Suprapubic skin (tissue), 4 donors: Measurements from ENCODE around the gene EYS. TPM values are rescaled to one million over a fixed set of nuclear protein-coding genes. Genes with fewer than 3 reads are reported as not detected.

Experiments used
- DNase-seq, 2 donors: peaks; one replicate each; pipeline ENCODE4 v3.0.0-alpha.2; 2019; ENCODE audit warnings: low spot score in 2 of 2
- H3K27ac ChIP-seq: fragments of 200-600 bp; sonication (generic); one replicate; pipeline ENCODE4 v1.5.1; 2019
- H3K27me3 ChIP-seq: fragments of 200-600 bp; sonication (generic); one replicate; pipeline ENCODE4 v1.5.1; 2019
- H3K36me3 ChIP-seq: fragments of 200-600 bp; sonication (generic); one replicate; pipeline ENCODE4 v1.5.1; 2019
- H3K4me1 ChIP-seq: fragments of 200-600 bp; sonication (generic); one replicate; pipeline ENCODE4 v1.5.1; 2019
- H3K4me3 ChIP-seq: fragments of 200-600 bp; sonication (generic); one replicate; pipeline ENCODE4 v1.5.1; 2019; ENCODE audit warnings: mild to moderate bottlenecking
- H3K9me3 ChIP-seq: fragments of 200-600 bp; sonication (generic); one replicate; pipeline ENCODE4 v1.5.1; 2019
- EP300 ChIP-seq: sonication (generic); formaldehyde crosslinking; IDR thresholded peaks from one replicate; pipeline ENCODE4 v1.6.1; 2017; ENCODE audit warnings: antibody characterized with exemption
- POLR2A ChIP-seq, 2 donors: fragments of 450-650 bp; IDR thresholded peaks; one replicate each; pipeline ENCODE4 v1.6.1; 2017; ENCODE audit warnings: antibody characterized with exemption in 2 of 2, mild to moderate bottlenecking in 2 of 2, moderate library complexity in 2 of 2
- POLR2AphosphoS5 ChIP-seq, 3 donors: sonication (generic); formaldehyde crosslinking; IDR thresholded peaks; one replicate each; pipeline ENCODE4 v1.6.1; 2017; ENCODE audit warnings: antibody characterized with exemption in 3 of 3
- WGBS: methylation state at CpG from one replicate; pipeline ENCODE4 v1.1.5; 2018; 5-methylcytosine and 5-hydroxymethylcytosine counted together
- total RNA-seq, 4 donors: library from RNA; depleted of rRNA; stranded (reverse); fragments of >200 nt; gene quantifications; one replicate each; pipeline ENCODE4 v1.1.0, GENCODE V29; 2016
- TF ChIP-seq, protein P1 (sequence below), 2 donors: fragments of 200-600 bp in 1 of 2; fragments of 450-650 bp in 1 of 2; sonication (generic) in 1 of 2; IDR thresholded peaks; one replicate each; pipeline ENCODE4 v1.5.1; 2016 to 2019; ENCODE audit warnings: antibody characterized with exemption in 2 of 2, mild to moderate bottlenecking in 1 of 2, moderate library complexity in 1 of 2

Gene EYS
- total RNA-seq, 4 donors from 2014 or later = not detected

DNA sequence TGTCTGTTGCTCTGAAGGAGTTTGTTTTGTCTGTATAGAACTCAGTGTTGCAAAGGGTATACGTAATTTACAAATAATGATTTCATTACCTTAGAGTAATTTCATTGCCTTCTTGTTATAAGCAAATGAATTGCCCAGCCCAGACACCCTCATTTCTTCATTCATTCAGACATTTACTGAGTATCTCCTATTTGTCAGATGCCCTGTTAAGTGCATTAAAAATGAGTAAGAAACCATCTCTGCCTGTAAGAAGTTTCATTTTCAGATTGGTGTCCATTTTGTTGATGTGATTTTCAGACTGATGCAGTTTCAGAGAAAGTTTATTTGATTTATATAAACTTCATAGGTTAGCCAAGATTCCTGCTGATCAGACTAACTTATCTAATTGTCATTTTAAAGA is 1642.1 kb downstream of the EYS start:
- Histone ChIP-seq H3K36me3 (no peaks in the 10 kb centered on the region), H3K9me3 (no peaks in the 10 kb centered on the region)

DNA sequence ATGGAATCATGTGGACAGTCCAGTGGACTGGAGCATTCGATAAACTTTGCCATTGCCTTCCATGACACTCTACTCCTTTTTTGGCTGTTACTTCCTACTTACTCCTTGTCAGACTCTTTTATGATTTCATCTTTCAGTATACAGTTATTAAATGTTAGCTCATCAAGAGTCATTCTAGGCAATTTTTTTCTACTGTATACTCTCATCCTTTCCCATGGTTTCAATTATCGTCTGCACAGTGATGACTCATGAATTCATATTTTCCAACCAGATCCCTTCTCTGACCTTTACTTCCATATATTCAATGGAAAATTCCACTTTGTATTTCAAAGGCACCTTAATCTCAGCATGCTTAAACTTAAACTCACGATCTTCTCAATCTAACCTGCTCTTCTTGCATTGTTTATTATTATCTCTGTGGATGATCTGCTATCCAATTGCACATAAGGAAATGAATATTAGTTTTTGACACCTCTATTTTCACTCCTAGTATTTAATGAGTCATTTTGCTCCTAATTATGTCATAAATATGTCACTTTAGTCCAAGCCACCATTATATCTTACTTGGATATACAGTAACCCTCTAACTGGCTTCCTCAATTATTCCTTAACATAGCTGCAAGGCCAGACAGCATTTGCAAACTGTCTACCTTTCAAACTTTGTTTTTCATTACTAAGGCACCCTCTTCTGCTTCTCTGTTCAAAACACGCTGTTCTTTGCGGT is 1643.9 kb downstream of the EYS start:
- Histone ChIP-seq H3K4me3 (no peak overlapping the region), H3K9me3 (no peaks in the 10 kb centered on the region), H3K27ac (no peak overlapping the region), H3K36me3 (no peaks in the 10 kb centered on the region), H3K4me1 (no peaks in the 10 kb centered on the region), H3K27me3 (no peaks in the 10 kb centered on the region)
- TF ChIP-seq EP300 = no peak
- no peak for TF ChIP-seq POLR2AphosphoS5 (IDR thresholded peaks at IDR 0.05)
- no peak for TF ChIP-seq POLR2A (IDR thresholded peaks at IDR 0.05)
- TF ChIP-seq, protein P1, sequence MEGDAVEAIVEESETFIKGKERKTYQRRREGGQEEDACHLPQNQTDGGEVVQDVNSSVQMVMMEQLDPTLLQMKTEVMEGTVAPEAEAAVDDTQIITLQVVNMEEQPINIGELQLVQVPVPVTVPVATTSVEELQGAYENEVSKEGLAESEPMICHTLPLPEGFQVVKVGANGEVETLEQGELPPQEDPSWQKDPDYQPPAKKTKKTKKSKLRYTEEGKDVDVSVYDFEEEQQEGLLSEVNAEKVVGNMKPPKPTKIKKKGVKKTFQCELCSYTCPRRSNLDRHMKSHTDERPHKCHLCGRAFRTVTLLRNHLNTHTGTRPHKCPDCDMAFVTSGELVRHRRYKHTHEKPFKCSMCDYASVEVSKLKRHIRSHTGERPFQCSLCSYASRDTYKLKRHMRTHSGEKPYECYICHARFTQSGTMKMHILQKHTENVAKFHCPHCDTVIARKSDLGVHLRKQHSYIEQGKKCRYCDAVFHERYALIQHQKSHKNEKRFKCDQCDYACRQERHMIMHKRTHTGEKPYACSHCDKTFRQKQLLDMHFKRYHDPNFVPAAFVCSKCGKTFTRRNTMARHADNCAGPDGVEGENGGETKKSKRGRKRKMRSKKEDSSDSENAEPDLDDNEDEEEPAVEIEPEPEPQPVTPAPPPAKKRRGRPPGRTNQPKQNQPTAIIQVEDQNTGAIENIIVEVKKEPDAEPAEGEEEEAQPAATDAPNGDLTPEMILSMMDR (IDR thresholded peaks at IDR 0.05) = no peak
- no peak for DNase-seq
- WGBS = 79% methylated on average over 5 of the region's 5 CpGs

More for the DNA sequence above, 1642.1 kb downstream of the EYS start:
- Histone ChIP-seq H3K27me3 (no peaks in the 10 kb centered on the region), H3K27ac (no peak overlapping the region), H3K4me1 (no peaks in the 10 kb centered on the region), H3K4me3 (no peak overlapping the region)
- no peak for DNase-seq
- TF ChIP-seq POLR2A (IDR thresholded peaks at IDR 0.05) = no peak
- TF ChIP-seq, protein P1 (IDR thresholded peaks at IDR 0.05) = no peak
- no peak for TF ChIP-seq EP300
- TF ChIP-seq POLR2AphosphoS5 (IDR thresholded peaks at IDR 0.05) = no peak
- WGBS = 60% methylated on average over 1 of the region's 1 CpG

DNA sequence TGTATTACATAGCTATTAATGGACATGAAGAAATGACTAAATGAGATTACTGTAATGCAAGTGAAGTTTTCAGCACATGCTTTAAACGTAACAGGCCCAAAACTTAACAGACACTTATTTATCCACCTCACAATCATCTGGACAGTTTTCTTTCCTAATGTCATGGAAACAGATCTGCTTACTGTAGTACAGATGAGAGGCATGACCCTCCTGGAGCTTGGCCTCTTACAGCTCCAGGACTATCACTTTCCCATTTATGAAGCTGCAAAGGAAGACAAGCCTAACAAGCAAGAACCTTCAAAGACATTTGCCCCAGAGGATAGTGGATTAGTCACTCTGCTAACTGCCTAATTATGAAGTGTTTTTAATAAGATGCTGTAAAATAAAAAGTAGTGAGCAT is 1652.2 kb downstream of the EYS start:
- Histone ChIP-seq H3K4me3 (no peak overlapping the region), H3K36me3 (no peaks in the 10 kb centered on the region), H3K27ac (no peak overlapping the region), H3K27me3 (no peaks in the 10 kb centered on the region), H3K4me1 (no peaks in the 10 kb centered on the region), H3K9me3 (no peaks in the 10 kb centered on the region)
- no peak for DNase-seq
- TF ChIP-seq POLR2A (IDR thresholded peaks at IDR 0.05) (no peak), POLR2AphosphoS5 (IDR thresholded peaks at IDR 0.05) (no peak), EP300 (no peak)
- TF ChIP-seq, protein P1 (IDR thresholded peaks at IDR 0.05) = no peak
- 46% methylated on average over 1 of the region's 1 CpG for WGBS

DNA sequence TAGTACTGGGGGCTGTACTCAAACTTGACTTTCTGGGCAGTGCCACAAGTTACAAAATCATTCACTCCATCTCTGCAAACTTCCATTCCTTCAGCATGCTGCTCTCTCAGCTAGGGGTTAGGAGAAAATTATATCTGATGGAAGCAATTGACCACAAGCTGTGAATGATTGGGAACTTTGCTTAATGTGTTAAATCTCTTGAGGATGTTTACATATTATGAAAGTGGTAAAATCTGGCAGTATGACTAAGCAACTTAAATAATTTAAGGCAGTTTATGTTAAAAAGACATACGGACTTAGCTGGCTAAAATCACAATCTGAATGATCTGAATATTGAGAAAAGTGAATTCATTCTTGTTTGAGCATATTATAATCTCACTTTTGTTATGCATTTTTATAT is 1656.4 kb downstream of the EYS start:
- Histone ChIP-seq H3K36me3 (no peaks in the 10 kb centered on the region), H3K9me3 (no peaks in the 10 kb centered on the region), H3K27me3 (no peaks in the 10 kb centered on the region), H3K4me1 (no peaks in the 10 kb centered on the region), H3K4me3 (no peak overlapping the region), H3K27ac (no peak overlapping the region)
- DNase-seq = no peak
- no peak for TF ChIP-seq POLR2AphosphoS5 (IDR thresholded peaks at IDR 0.05)
- TF ChIP-seq EP300 = no peak
- TF ChIP-seq, protein P1 (IDR thresholded peaks at IDR 0.05) = no peak
- TF ChIP-seq POLR2A (IDR thresholded peaks at IDR 0.05) = no peak
- WGBS = 33% methylated on average over 1 of the region's 1 CpG

DNA sequence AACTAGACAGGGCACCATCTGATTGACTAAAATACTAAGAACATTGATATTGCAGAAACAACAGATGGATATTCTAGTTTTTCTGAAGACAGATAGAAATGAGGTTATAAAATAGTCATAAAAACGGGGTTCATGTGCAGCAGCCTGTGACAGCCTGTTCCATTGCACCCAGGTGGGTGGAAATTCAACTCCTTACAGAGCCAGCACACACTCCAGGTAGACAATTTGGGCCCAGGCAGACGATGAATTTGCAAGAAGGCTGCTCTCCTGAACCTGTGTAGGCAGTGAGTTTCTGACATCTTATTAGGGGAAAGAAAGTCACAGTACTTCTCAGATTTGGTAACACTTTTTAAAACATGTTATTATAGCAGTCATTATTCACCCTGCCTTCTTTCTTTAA is 1657.3 kb downstream of the EYS start:
- H3K27me3 ChIP-seq = no peaks in the 10 kb centered on the region
- WGBS = 44% methylated on average over 2 of the region's 2 CpGs
- TF ChIP-seq EP300 = no peak
- TF ChIP-seq, protein P1 (IDR thresholded peaks at IDR 0.05) = no peak
- no peak for TF ChIP-seq POLR2A (IDR thresholded peaks at IDR 0.05)
- no peak for TF ChIP-seq POLR2AphosphoS5 (IDR thresholded peaks at IDR 0.05)
- no peaks in the 10 kb centered on the region for H3K36me3 ChIP-seq
- no peaks in the 10 kb centered on the region for H3K9me3 ChIP-seq
- no peak overlapping the region for H3K27ac ChIP-seq
- H3K4me3 ChIP-seq = no peak overlapping the region
- H3K4me1 ChIP-seq = no peaks in the 10 kb centered on the region
- DNase-seq = no peak
